Neural cell (in vitro differentiated cells): ENCODE measurements around the gene TOGARAM1. TPM values are rescaled to one million over a fixed set of nuclear protein-coding genes. Genes with fewer than 3 reads are reported as not detected.

Source experiments
- H2AFZ ChIP-seq: fragments of 200-600, 300-800 bp; sonication (generic), shearing (Covaris generic); 2 replicates; pipeline ENCODE4 v1.6.0; 2014; ENCODE audit warnings: low read depth, mild to moderate bottlenecking, antibody characterized with exemption, low read length, moderate library complexity
- H3F3A ChIP-seq: fragments of 200-600 bp; shearing (Covaris generic); 2 replicates; pipeline ENCODE4 v1.6.1; 2016; ENCODE audit warnings: mild to moderate bottlenecking, moderate library complexity, mixed read lengths, antibody characterized with exemption, low read length; ENCODE audit not compliant: insufficient read depth, poor library complexity, severe bottlenecking
- H3K27ac ChIP-seq: fragments of 200-600, 300-800 bp; sonication (generic), shearing (Covaris generic); 2 replicates; pipeline ENCODE4 v1.5.1; 2014; ENCODE audit warnings: mild to moderate bottlenecking, low read length, moderate library complexity
- H3K27me3 ChIP-seq: fragments of 300-800, 200-600 bp; sonication (generic), shearing (Covaris generic); 2 replicates; pipeline ENCODE4 v1.6.0; 2014; ENCODE audit warnings: mild to moderate bottlenecking, low read depth, low read length, moderate library complexity; ENCODE audit not compliant: insufficient read depth
- H3K36me3 ChIP-seq: fragments of 300-800, 200-600 bp; sonication (generic), shearing (Covaris generic); 2 replicates; pipeline ENCODE4 v1.5.1; 2014; ENCODE audit warnings: mild to moderate bottlenecking, antibody characterized with exemption, low read length, moderate library complexity; ENCODE audit not compliant: insufficient read depth
- H3K4me2 ChIP-seq: fragments of 300-800, 200-600 bp; sonication (generic), shearing (Covaris generic); 2 replicates; pipeline ENCODE4 v1.6.0; 2014; ENCODE audit warnings: mild to moderate bottlenecking, low read length
- H3K4me3 ChIP-seq: fragments of 300-800, 200-600 bp; sonication (generic), shearing (Covaris generic); 2 replicates; pipeline ENCODE4 v1.5.1; 2014; ENCODE audit warnings: mild to moderate bottlenecking, low read length, moderate library complexity
- H3K79me2 ChIP-seq: fragments of 200-600 bp; shearing (Covaris generic); replicated peaks from 2 replicates; pipeline ENCODE4 v1.6.0; 2014; ENCODE audit warnings: mild to moderate bottlenecking, low read length, moderate library complexity; ENCODE audit not compliant: insufficient read depth
- H3K9ac ChIP-seq: fragments of 300-800, 200-600 bp; sonication (generic), shearing (Covaris generic); 2 replicates; pipeline ENCODE4 v1.6.1; 2016; ENCODE audit warnings: mild to moderate bottlenecking, low read length, mixed read lengths
- H3K9me2 ChIP-seq: fragments of 200-600 bp; shearing (Covaris generic); 2 replicates; pipeline ENCODE4 v1.6.1; 2016; ENCODE audit warnings: mild to moderate bottlenecking, low read length, mixed read lengths; ENCODE audit not compliant: insufficient read depth
- H3K9me3 ChIP-seq: fragments of 200-600, 300-800 bp; sonication (generic), shearing (Covaris generic); 2 replicates; pipeline ENCODE4 v1.6.1; 2016; ENCODE audit warnings: mild to moderate bottlenecking, mixed run types, low read length, moderate library complexity, mixed read lengths
- H4K20me1 ChIP-seq: fragments of 200-600 bp; shearing (Covaris generic); 2 replicates; pipeline ENCODE4 v1.6.1; 2016; ENCODE audit warnings: mild to moderate bottlenecking, mixed run types; ENCODE audit not compliant: insufficient read depth
- EP300 ChIP-seq: fragments of 450-650 bp; conservative IDR thresholded peaks from 2 replicates; pipeline ENCODE4 v1.6.1; 2014; ENCODE audit warnings: antibody characterized with exemption, mild to moderate bottlenecking, moderate library complexity; ENCODE audit not compliant: poor library complexity, severe bottlenecking
- EZH2 ChIP-seq: fragments of 200-600, 300-800 bp; shearing (Covaris generic), sonication (generic); IDR thresholded peaks from 2 replicates; pipeline ENCODE4 v1.6.1; 2014; ENCODE audit warnings: antibody characterized with exemption, low read length, borderline replicate concordance, mild to moderate bottlenecking; ENCODE audit not compliant: insufficient read depth, poor library complexity, severe bottlenecking
- MXI1 ChIP-seq: fragments of 450-650 bp; conservative IDR thresholded peaks from 2 replicates; pipeline ENCODE4 v1.6.1; 2014; ENCODE audit warnings: antibody characterized with exemption, mild to moderate bottlenecking; ENCODE audit not compliant: poor library complexity, severe bottlenecking
- POLR2AphosphoS5 ChIP-seq: IDR thresholded peaks from 2 replicates; pipeline ENCODE4 v1.6.1; 2012
- RAD21 ChIP-seq: fragments of 450-650 bp; conservative IDR thresholded peaks from 2 replicates; pipeline ENCODE4 v1.6.1; 2014; ENCODE audit warnings: antibody characterized with exemption, mild to moderate bottlenecking, moderate library complexity
- SMC3 ChIP-seq: fragments of 450-650 bp; conservative IDR thresholded peaks from 2 replicates; pipeline ENCODE4 v1.6.1; 2014; ENCODE audit warnings: antibody characterized with exemption, mild to moderate bottlenecking, moderate library complexity; ENCODE audit not compliant: poor library complexity
- TAF1 ChIP-seq: IDR thresholded peaks from 2 replicates; pipeline ENCODE4 v1.6.1; 2012; ENCODE audit warnings: low read depth
- polyA plus RNA-seq: library from polyadenylated mRNA; depleted of rRNA; stranded (reverse); fragments of >200 nt; gene quantifications from 2 replicates; pipeline ENCODE4 v1.2.3, GENCODE V29; 2014
- TF ChIP-seq, protein P1 (sequence below): IDR thresholded peaks from 2 replicates; pipeline ENCODE4 v1.6.1; 2012; ENCODE audit warnings: borderline replicate concordance
- TF ChIP-seq, protein P2 (sequence below): fragments of 450-650 bp; IDR thresholded peaks from 2 replicates; pipeline ENCODE4 v1.5.1; 2014; ENCODE audit warnings: antibody characterized with exemption, mild to moderate bottlenecking, moderate library complexity; ENCODE audit not compliant: poor library complexity, severe bottlenecking

TOGARAM1 gene
- polyA plus RNA-seq, 1 donor from 2014 or later = 23.8 TPM

DNA sequence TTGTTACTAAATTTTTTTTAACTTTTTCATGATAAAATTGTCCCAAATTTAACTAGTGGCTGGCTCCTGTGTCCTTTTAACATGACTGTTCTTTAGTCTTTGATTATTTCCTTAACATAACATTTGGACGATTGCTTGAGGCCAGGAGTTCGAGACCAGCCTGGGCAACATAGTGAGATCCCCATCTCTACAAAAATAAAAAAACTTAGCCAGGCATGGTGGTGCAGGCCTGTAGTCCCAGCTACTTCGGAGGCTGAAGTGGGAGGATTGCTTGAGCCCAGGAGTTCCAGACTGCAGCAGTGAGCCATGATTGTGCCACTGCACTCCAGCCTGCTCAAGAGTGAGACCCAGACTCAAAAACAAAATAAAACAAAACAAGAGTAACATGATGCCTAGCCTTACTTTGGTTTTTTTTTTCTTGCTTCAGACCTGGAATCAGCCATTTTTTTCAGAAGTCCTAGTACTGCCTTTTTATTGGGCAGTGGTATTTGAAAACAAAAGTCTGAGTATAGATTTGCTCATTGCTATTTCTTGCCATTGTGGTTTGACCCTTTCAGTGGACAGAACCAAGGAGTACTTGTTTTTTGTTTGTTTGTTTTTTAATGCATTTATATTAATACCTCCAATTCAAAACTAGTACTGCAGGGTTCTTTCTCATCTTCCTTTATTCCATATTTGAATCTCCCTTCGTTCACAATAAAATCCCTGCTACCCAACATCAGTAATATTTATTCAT, 4.8 kb downstream of the TOGARAM1 start:
- Histone ChIP-seq H3K4me2 (peak overlapping the region; percentile 93), H3K27me3 (no peaks in the 10 kb centered on the region), H3F3A (peaks cover 7% of the 10 kb centered on the region), H4K20me1 (peaks cover 3% of the 10 kb centered on the region), H3K4me3 (peak overlapping the region; percentile 65), H3K9ac (no peak overlapping the region), H3K27ac (no peak overlapping the region), H3K36me3 (no peaks in the 10 kb centered on the region), H3K79me2 (peaks cover 89% of the 10 kb centered on the region), H3K9me3 (no peaks in the 10 kb centered on the region), H2AFZ (no peak overlapping the region), H3K9me2 (no peaks in the 10 kb centered on the region)
- no peak for TF ChIP-seq EZH2
- no peak for TF ChIP-seq MXI1
- TF ChIP-seq RAD21 = no peak

DNA sequence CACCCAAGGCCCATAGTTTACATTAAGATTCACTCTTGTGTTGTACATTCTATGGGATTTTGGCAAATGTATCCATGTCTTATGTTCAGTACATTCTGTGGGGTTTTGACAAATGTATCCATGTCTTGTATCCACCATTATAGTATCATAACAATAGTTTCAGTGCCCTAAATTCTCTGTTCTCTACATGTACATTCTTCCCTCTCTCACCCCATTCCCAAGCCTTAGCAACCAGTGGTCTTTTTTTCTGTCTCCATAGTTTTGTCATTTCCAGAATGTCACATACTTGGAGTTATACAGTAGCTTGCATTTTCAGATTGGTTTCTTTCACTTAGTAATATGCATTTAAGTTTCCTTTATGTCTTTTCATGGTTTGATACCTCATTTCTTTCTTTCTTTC, 6.7 kb downstream of the TOGARAM1 start:
- H3K9me3 ChIP-seq = no peaks in the 10 kb centered on the region
- no peak overlapping the region for H3K4me2 ChIP-seq
- H3K79me2 ChIP-seq = peaks cover 100% of the 10 kb centered on the region
- H3F3A ChIP-seq = no peaks in the 10 kb centered on the region
- peak overlapping the region; percentile 65 for H3K4me3 ChIP-seq
- TF ChIP-seq EZH2 (no peak), MXI1 (no peak), POLR2AphosphoS5 (no peak), SMC3 (no peak), RAD21 (no peak), EP300 (no peak), TAF1 (no peak)
- TF ChIP-seq, protein P1, sequence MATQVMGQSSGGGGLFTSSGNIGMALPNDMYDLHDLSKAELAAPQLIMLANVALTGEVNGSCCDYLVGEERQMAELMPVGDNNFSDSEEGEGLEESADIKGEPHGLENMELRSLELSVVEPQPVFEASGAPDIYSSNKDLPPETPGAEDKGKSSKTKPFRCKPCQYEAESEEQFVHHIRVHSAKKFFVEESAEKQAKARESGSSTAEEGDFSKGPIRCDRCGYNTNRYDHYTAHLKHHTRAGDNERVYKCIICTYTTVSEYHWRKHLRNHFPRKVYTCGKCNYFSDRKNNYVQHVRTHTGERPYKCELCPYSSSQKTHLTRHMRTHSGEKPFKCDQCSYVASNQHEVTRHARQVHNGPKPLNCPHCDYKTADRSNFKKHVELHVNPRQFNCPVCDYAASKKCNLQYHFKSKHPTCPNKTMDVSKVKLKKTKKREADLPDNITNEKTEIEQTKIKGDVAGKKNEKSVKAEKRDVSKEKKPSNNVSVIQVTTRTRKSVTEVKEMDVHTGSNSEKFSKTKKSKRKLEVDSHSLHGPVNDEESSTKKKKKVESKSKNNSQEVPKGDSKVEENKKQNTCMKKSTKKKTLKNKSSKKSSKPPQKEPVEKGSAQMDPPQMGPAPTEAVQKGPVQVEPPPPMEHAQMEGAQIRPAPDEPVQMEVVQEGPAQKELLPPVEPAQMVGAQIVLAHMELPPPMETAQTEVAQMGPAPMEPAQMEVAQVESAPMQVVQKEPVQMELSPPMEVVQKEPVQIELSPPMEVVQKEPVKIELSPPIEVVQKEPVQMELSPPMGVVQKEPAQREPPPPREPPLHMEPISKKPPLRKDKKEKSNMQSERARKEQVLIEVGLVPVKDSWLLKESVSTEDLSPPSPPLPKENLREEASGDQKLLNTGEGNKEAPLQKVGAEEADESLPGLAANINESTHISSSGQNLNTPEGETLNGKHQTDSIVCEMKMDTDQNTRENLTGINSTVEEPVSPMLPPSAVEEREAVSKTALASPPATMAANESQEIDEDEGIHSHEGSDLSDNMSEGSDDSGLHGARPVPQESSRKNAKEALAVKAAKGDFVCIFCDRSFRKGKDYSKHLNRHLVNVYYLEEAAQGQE = no peak
- TF ChIP-seq, protein P2, sequence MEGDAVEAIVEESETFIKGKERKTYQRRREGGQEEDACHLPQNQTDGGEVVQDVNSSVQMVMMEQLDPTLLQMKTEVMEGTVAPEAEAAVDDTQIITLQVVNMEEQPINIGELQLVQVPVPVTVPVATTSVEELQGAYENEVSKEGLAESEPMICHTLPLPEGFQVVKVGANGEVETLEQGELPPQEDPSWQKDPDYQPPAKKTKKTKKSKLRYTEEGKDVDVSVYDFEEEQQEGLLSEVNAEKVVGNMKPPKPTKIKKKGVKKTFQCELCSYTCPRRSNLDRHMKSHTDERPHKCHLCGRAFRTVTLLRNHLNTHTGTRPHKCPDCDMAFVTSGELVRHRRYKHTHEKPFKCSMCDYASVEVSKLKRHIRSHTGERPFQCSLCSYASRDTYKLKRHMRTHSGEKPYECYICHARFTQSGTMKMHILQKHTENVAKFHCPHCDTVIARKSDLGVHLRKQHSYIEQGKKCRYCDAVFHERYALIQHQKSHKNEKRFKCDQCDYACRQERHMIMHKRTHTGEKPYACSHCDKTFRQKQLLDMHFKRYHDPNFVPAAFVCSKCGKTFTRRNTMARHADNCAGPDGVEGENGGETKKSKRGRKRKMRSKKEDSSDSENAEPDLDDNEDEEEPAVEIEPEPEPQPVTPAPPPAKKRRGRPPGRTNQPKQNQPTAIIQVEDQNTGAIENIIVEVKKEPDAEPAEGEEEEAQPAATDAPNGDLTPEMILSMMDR = no peak
- peaks cover 3% of the 10 kb centered on the region for H4K20me1 ChIP-seq
- no peak overlapping the region for H3K27ac ChIP-seq
- H3K9me2 ChIP-seq = no peaks in the 10 kb centered on the region
- no peak overlapping the region for H2AFZ ChIP-seq
- no peaks in the 10 kb centered on the region for H3K27me3 ChIP-seq
- H3K9ac ChIP-seq = no peak overlapping the region
- no peaks in the 10 kb centered on the region for H3K36me3 ChIP-seq
